PC-3 (cell line): Measurements from ENCODE around the gene ERI3. TPM values are rescaled to one million over a fixed set of nuclear protein-coding genes. Genes with fewer than 3 reads are reported as not detected.

Experiments used
- ATAC-seq: fragments of 200-7000 bp; cut with Tn5 transposase; 2 replicates; pipeline ENCODE4 v1.9.1; 2020; ENCODE audit warnings: mild to moderate bottlenecking, moderate library complexity
- BruUV-seq: library from RNA; stranded (reverse); fragments of 400-500 nt; replicated peaks from 2 replicates; lab custom pipeline; 2021; lab: Mats Ljungman, UMichigan
- CTCF ChIA-PET: fragments of 300-600 bp; sonication (Branson Sonifier 250); formaldehyde crosslinking; loops from one replicate; lab custom pipeline; 2022; ENCODE audit warnings: antibody characterized with exemption; lab: Charles Lee
- POLR2A ChIA-PET: fragments of 300-600 bp; sonication (Branson Sonifier 250); formaldehyde crosslinking; loops from one replicate; lab custom pipeline; 2022; ENCODE audit warnings: antibody characterized with exemption; ENCODE audit not compliant: unreplicated experiment; lab: Charles Lee
- DNase-seq: peaks from one replicate; pipeline ENCODE4 v3.0.0-alpha.2; 2015
- H2AFZ ChIP-seq: fragments of 300-600 bp; sonication (generic); 2 replicates; pipeline ENCODE4 v1.6.0; 2016; ENCODE audit warnings: antibody characterized with exemption, low read length
- H3F3A ChIP-seq: fragments of 300-600 bp; sonication (generic); one replicate; pipeline ENCODE4 v1.6.0; 2017; ENCODE audit warnings: antibody characterized with exemption, low read length, control low read depth, mild to moderate bottlenecking; ENCODE audit not compliant: unreplicated experiment
- H3K27ac ChIP-seq: fragments of 300-600 bp; sonication (generic); 2 replicates; pipeline ENCODE4 v1.5.1; 2016; ENCODE audit warnings: mild to moderate bottlenecking, low read length
- H3K27me3 ChIP-seq: fragments of 300-600 bp; sonication (generic); 2 replicates; pipeline ENCODE4 v1.6.1; 2016; ENCODE audit warnings: low read length, mixed read lengths
- H3K36me3 ChIP-seq: fragments of 300-600 bp; sonication (generic); 2 replicates; pipeline ENCODE4 v1.6.1; 2016; ENCODE audit warnings: low read depth, mixed run types, low read length, mixed read lengths
- H3K4me1 ChIP-seq: fragments of 300-600 bp; sonication (generic); 2 replicates; pipeline ENCODE4 v1.5.1; 2016; ENCODE audit warnings: low read length; ENCODE audit not compliant: insufficient read depth
- H3K4me2 ChIP-seq: fragments of 300-600 bp; sonication (generic); 2 replicates; pipeline ENCODE4 v1.6.0; 2016; ENCODE audit warnings: low read length
- H3K4me3 ChIP-seq: fragments of 300-600 bp; sonication (generic); 2 replicates; pipeline ENCODE4 v1.5.1; 2016; ENCODE audit warnings: mild to moderate bottlenecking, low read length, mixed read lengths
- H3K79me2 ChIP-seq: fragments of 300-600 bp; sonication (generic); 2 replicates; pipeline ENCODE4 v1.6.1; 2017; ENCODE audit warnings: low read length, mixed read lengths
- H3K9ac ChIP-seq: fragments of 300-600 bp; sonication (generic); 2 replicates; pipeline ENCODE4 v1.6.0; 2016; ENCODE audit warnings: mild to moderate bottlenecking, low read length
- H3K9me2 ChIP-seq: fragments of 300-600 bp; sonication (generic); replicated peaks from 2 replicates; pipeline ENCODE4 v1.6.1; 2016; ENCODE audit warnings: mixed run types, low read length, mixed read lengths
- H3K9me3 ChIP-seq: fragments of 300-600 bp; sonication (generic); 2 replicates; pipeline ENCODE4 v1.6.1; 2016; ENCODE audit warnings: low read length, mixed read lengths
- H4K20me1 ChIP-seq: fragments of 300-600 bp; sonication (generic); 2 replicates; pipeline ENCODE4 v1.6.1; 2016; ENCODE audit warnings: low read length, mixed read lengths
- CTCF ChIP-seq: fragments of 300-600 bp; sonication (generic); conservative IDR thresholded peaks from 2 replicates; pipeline ENCODE4 v1.5.1; 2017; ENCODE audit warnings: antibody characterized with exemption, low read depth, mild to moderate bottlenecking, low read length
- EZH2 ChIP-seq: fragments of 300-600 bp; sonication (generic); IDR thresholded peaks from one replicate; pipeline ENCODE4 v1.6.1; 2017; ENCODE audit warnings: antibody characterized with exemption, mild to moderate bottlenecking, low read length; ENCODE audit not compliant: unreplicated experiment
- EZH2phosphoT487 ChIP-seq: fragments of 300-600 bp; sonication (generic); IDR thresholded peaks from 2 replicates; pipeline ENCODE4 v1.6.1; 2018; ENCODE audit warnings: mild to moderate bottlenecking, antibody characterized with exemption, low read length, borderline replicate concordance
- intact Hi-C: fragments of 100-400 bp; cut with micrococcal nuclease; formaldehyde crosslinking; loops from 2 replicates; pipeline ENCODE4 v1.9.0; 2023
- total RNA-seq: library from RNA; depleted of rRNA; stranded (reverse); fragments of >200 nt; gene quantifications from 2 replicates; pipeline ENCODE4 v1.2.3, GENCODE V29; 2014

Gene ERI3
- total RNA-seq, 1 experiment from 2014 or later = 138 TPM

GRCh38 chr1:44212355-44213221 lies 142.5 kb downstream of the ERI3 start:
- Histone ChIP-seq H3K9me2 (no peaks in the 10 kb centered on the region), H3K27me3 (no peaks in the 10 kb centered on the region), H2AFZ (peak overlapping the region; percentile 93), H3K4me2 (peak overlapping the region; percentile 98), H3K4me1 (peaks cover 6% of the 10 kb centered on the region), H3K36me3 (peaks cover 8% of the 10 kb centered on the region; the same call in 1 of the 2 replicates), H3K79me2 (peaks cover 10% of the 10 kb centered on the region), H3K27ac (no peak overlapping the region), H3F3A (no peaks in the 10 kb centered on the region), H3K9ac (peak overlapping the region; percentile 81), H4K20me1 (no peaks in the 10 kb centered on the region), H3K4me3 (peak overlapping the region; percentile 94), H3K9me3 (no peaks in the 10 kb centered on the region)
- ChIA-PET CTCF (interaction anchor here (0.6 to 1.1 kb wide), 2 partner anchors 121 to 164 kb away, joined by 4 to 5 read pairs; no protein-coding TSS in a partner anchor), POLR2A (interaction anchor here (0.7 kb wide), 1 partner anchor 73 kb away, joined by 3 read pairs; no protein-coding TSS in a partner anchor)
- DNase-seq = no peak
- no peak for ATAC-seq
- intact Hi-C loops = loop anchor here (5.0 kb wide), 1 partner anchor 165 kb away; no protein-coding TSS in a partner anchor
- no peak for TF ChIP-seq EZH2
- no peak for TF ChIP-seq EZH2phosphoT487
- no peak for TF ChIP-seq CTCF
- BruUV-seq = TSS peak; percentile 76

- intact Hi-C loops = loop anchor here (5.0 kb wide), 1 partner anchor 163 kb away; no protein-coding TSS in a partner anchor
- H2AFZ ChIP-seq = no peak overlapping the region
- ChIA-PET POLR2A (no interaction called here), CTCF (interaction anchor here (0.6 kb wide), 1 partner anchor 153 kb away, joined by 3 read pairs; no protein-coding TSS in a partner anchor)
- no peak overlapping the region for H3K4me3 ChIP-seq
- no peak for ATAC-seq
- TF ChIP-seq EZH2 = no peak
- no peak for TF ChIP-seq CTCF
- no peak for TF ChIP-seq EZH2phosphoT487
- H3K27me3 ChIP-seq = no peaks in the 10 kb centered on the region
- no peaks in the 10 kb centered on the region for H3K9me3 ChIP-seq
- no peak overlapping the region for H3K27ac ChIP-seq
- H3K4me1 ChIP-seq = peaks cover 6% of the 10 kb centered on the region
- no peaks in the 10 kb centered on the region for H4K20me1 ChIP-seq
- H3K36me3 ChIP-seq = peaks cover 4% of the 10 kb centered on the region; the same call in 1 of the 2 replicates
- DNase-seq = no peak
- no peaks in the 10 kb centered on the region for H3F3A ChIP-seq
- H3K4me2 ChIP-seq = no peak overlapping the region
- BruUV-seq = no TSS peak
- H3K9me2 ChIP-seq = no peaks in the 10 kb centered on the region
- peaks cover 10% of the 10 kb centered on the region for H3K79me2 ChIP-seq
- no peak overlapping the region for H3K9ac ChIP-seq
Observed at GRCh38 chr1:44210595-44210994, 144.5 kb downstream of the ERI3 start.
